ENCODE results near the gene MYO18A.

MYO18A gene

GRCh38 chr17:29073520-29073919 is 106.7 kb downstream of the MYO18A start:
- H3K4me3 ChIP-seq (replicated peaks in 1 of 2; ENCODE audit: low read depth in 2 of 2, low read length in 2 of 2) = no peak overlapping the region
- TF ChIP-seq CTCF (IDR thresholded peaks at IDR 0.05; ENCODE audit: low read depth, low read length) = no peak
- no peak for DNase-seq (ENCODE audit: low read depth in 2 of 2)

GRCh38 chr17:29073045-29073444 is 107.2 kb downstream of the MYO18A start:
- DNase-seq (ENCODE audit: low read depth in 2 of 2) = no peak
- TF ChIP-seq CTCF (IDR thresholded peaks at IDR 0.05; ENCODE audit: low read depth, low read length) = no peak
- H3K4me3 ChIP-seq (replicated peaks in 1 of 2; ENCODE audit: low read depth in 2 of 2, low read length in 2 of 2) = no peak overlapping the region

- H3K4me3 ChIP-seq (replicated peaks in 1 of 2; ENCODE audit: low read depth in 2 of 2, low read length in 2 of 2) = no peak overlapping the region
- no peak for TF ChIP-seq CTCF (IDR thresholded peaks at IDR 0.05; ENCODE audit: low read depth, low read length)
- no peak for DNase-seq (ENCODE audit: low read depth in 2 of 2)
Measured at GRCh38 chr17:29071303-29071702, 108.9 kb downstream of the MYO18A start.

- DNase-seq (ENCODE audit: low read depth in 2 of 2) = no peak
- no peak overlapping the region for H3K4me3 ChIP-seq (replicated peaks in 1 of 2; ENCODE audit: low read depth in 2 of 2, low read length in 2 of 2)
- no peak for TF ChIP-seq CTCF (IDR thresholded peaks at IDR 0.05; ENCODE audit: low read depth, low read length)
Measured at GRCh38 chr17:29070781-29071180, 109.4 kb downstream of the MYO18A start.

- no peak overlapping the region for H3K4me3 ChIP-seq (replicated peaks in 1 of 2; ENCODE audit: low read depth in 2 of 2, low read length in 2 of 2)
- TF ChIP-seq CTCF (IDR thresholded peaks at IDR 0.05; ENCODE audit: low read depth, low read length) = no peak
- DNase-seq (ENCODE audit: low read depth in 2 of 2) = no peak
Measured at GRCh38 chr17:29070308-29070707, 109.9 kb downstream of the MYO18A start.

GRCh38 chr17:29069526-29070041 is 110.6 kb downstream of the MYO18A start:
- H3K4me3 ChIP-seq (replicated peaks in 1 of 2; ENCODE audit: low read depth in 2 of 2, low read length in 2 of 2) = no peak overlapping the region
- TF ChIP-seq CTCF (IDR thresholded peaks at IDR 0.05; ENCODE audit: low read depth, low read length) = no peak
- peak in 1 of 2 donors; percentile 40 for DNase-seq (ENCODE audit: low read depth in 2 of 2)

- H3K4me3 ChIP-seq (replicated peaks in 1 of 2; ENCODE audit: low read depth in 2 of 2, low read length in 2 of 2) = no peak overlapping the region
- TF ChIP-seq CTCF (IDR thresholded peaks at IDR 0.05; ENCODE audit: low read depth, low read length) = no peak
- peak in 1 of 2 donors; percentile 23 for DNase-seq (ENCODE audit: low read depth in 2 of 2)
Measured at GRCh38 chr17:29068818-29069217, 111.4 kb downstream of the MYO18A start.

Data from cardiac fibroblast (primary cell).